Mammary epithelial cell (primary cell): ENCODE measurements around the gene CITED2.

ENCODE experiments used
- CTCF ChIP-seq, 2 donors: IDR thresholded peaks in 1 of 2; conservative IDR thresholded peaks in 1 of 2; 2 replicates each; pipeline ENCODE4 v1.5.1; 2011 to 2012; ENCODE audit warnings: inconsistent platforms in 2 of 2, low read length in 2 of 2, mild to moderate bottlenecking in 2 of 2, control low read depth in 1 of 2, low read depth in 1 of 2; ENCODE audit not compliant: insufficient read depth in 1 of 2; ENCODE audit errors: extremely low read depth in 1 of 2
- EZH2 ChIP-seq: IDR thresholded peaks from 2 replicates; pipeline ENCODE4 v1.6.1; 2012; ENCODE audit warnings: low read length, inconsistent platforms, borderline replicate concordance

GRCh38 chr6:139390447-139390846 lies 16.0 kb upstream of the CITED2 start:
- TF ChIP-seq CTCF (conservative IDR thresholded peaks at IDR 0.05 in 1 of 2, IDR thresholded peaks at IDR 0.05 in 1 of 2; ENCODE audit: extremely low read depth in 1 of 2, insufficient read depth in 1 of 2, low read depth in 1 of 2, low read length in 2 of 2) (no peak), EZH2 (no peak)
